BJ (cell line): ENCODE measurements around the gene PIGN. TPM values are rescaled to one million over a fixed set of nuclear protein-coding genes. Genes with fewer than 3 reads are reported as not detected.
A peak's percentile ranks its signal among the peaks of the same experiment; 100 is the strongest.

Source experiments
- CTCF ChIA-PET: fragments of 350-600 bp; formaldehyde crosslinking; extraction: SDS; loops from one replicate; lab custom pipeline; 2021; ENCODE audit warnings: antibody characterized with exemption, inconsistent platforms; lab: Yijun Ruan, JAX
- POLR2A ChIA-PET: fragments of 300-600 bp; sonication (Branson Sonifier 250); formaldehyde crosslinking; extraction: SDS; loops from one replicate; lab custom pipeline; 2021; ENCODE audit warnings: antibody characterized with exemption; lab: Charles Lee
- DNase-seq: peaks from one replicate; pipeline ENCODE4 v3.0.0-alpha.2; 2011; ENCODE audit warnings: low read depth
- H3K27me3 ChIP-seq: 2 replicates; pipeline ENCODE4 v1.6.0; 2011; ENCODE audit warnings: low read length; ENCODE audit not compliant: control insufficient read depth, insufficient read depth
- H3K36me3 ChIP-seq: 2 replicates; pipeline ENCODE4 v1.5.1; 2011; ENCODE audit warnings: low read length; ENCODE audit not compliant: control insufficient read depth, insufficient read depth
- H3K4me3 ChIP-seq: 2 replicates; pipeline ENCODE4 v1.5.1; 2011; ENCODE audit warnings: low read depth, mild to moderate bottlenecking, control low read depth, low read length
- CTCF ChIP-seq: IDR thresholded peaks from 2 replicates; pipeline ENCODE4 v1.5.1; 2011; ENCODE audit warnings: low read depth, mild to moderate bottlenecking, control low read depth, inconsistent platforms, low read length, moderate library complexity; ENCODE audit not compliant: insufficient read depth
- polyA plus RNA-seq: library from polyadenylated mRNA; depleted of rRNA; stranded (reverse); fragments of >200 nt; gene quantifications from 2 replicates; pipeline ENCODE4 v1.2.3, GENCODE V29; 2011

PIGN gene
- polyA plus RNA-seq, 1 experiment: 12.0 TPM

- no peak for TF ChIP-seq CTCF
- no peak for DNase-seq
- Histone ChIP-seq H3K4me3 (no peak overlapping the region), H3K27me3 (no peaks in the 10 kb centered on the region), H3K36me3 (no peaks in the 10 kb centered on the region)
- CTCF ChIA-PET: no interaction called here
- POLR2A ChIA-PET: no interaction called here
These were observed 89.2 kb downstream of the PIGN start for GRCh38 chr18:62097698-62098097.

- ChIA-PET CTCF (no interaction called here), POLR2A (no interaction called here)
- DNase-seq: no peak
- no peaks in the 10 kb centered on the region for H3K27me3 ChIP-seq
- H3K36me3 ChIP-seq: no peaks in the 10 kb centered on the region
- no peak overlapping the region for H3K4me3 ChIP-seq
- TF ChIP-seq CTCF: no peak
These were observed 95.3 kb downstream of the PIGN start for GRCh38 chr18:62091487-62092120.

GRCh38 chr18:62089174-62089573, 97.7 kb downstream of the PIGN start:
- Histone ChIP-seq H3K4me3 (no peak overlapping the region), H3K36me3 (no peaks in the 10 kb centered on the region), H3K27me3 (no peaks in the 10 kb centered on the region)
- ChIA-PET POLR2A (no interaction called here), CTCF (interaction anchor here (1.3 kb wide), 1 partner anchor 187 kb away, joined by 3 read pairs; no protein-coding TSS in a partner anchor)
- DNase-seq: no peak
- TF ChIP-seq CTCF: no peak

- Histone ChIP-seq H3K4me3 (no peak overlapping the region), H3K36me3 (no peaks in the 10 kb centered on the region), H3K27me3 (no peaks in the 10 kb centered on the region)
- DNase-seq: peak; percentile 2
- TF ChIP-seq CTCF: no peak
- ChIA-PET POLR2A (interaction anchor here (0.7 kb wide), 1 partner anchor 114 kb away, joined by 4 read pairs; no protein-coding TSS in a partner anchor), CTCF (interaction anchor here (0.6 to 1.3 kb wide), 5 partner anchors 10 to 186 kb away, joined by 3 to 6 read pairs (median 3); no protein-coding TSS in a partner anchor)
These were observed 98.7 kb downstream of the PIGN start for GRCh38 chr18:62088156-62088555.

GRCh38 chr18:62085756-62086155, 101.1 kb downstream of the PIGN start:
- ChIA-PET CTCF (no interaction called here), POLR2A (no interaction called here)
- TF ChIP-seq CTCF: no peak
- DNase-seq: no peak
- Histone ChIP-seq H3K27me3 (no peaks in the 10 kb centered on the region), H3K4me3 (no peak overlapping the region), H3K36me3 (no peaks in the 10 kb centered on the region)
